A673 (cell line): Measurements from ENCODE around the gene ZDHHC7. TPM values are rescaled to one million over a fixed set of nuclear protein-coding genes. Genes with fewer than 3 reads are reported as not detected.

Experiments
- BruUV-seq: library from RNA; stranded (reverse); fragments of 400-500 nt; replicated peaks from 2 replicates; lab custom pipeline; 2021; lab: Mats Ljungman, UMichigan
- CTCF ChIA-PET: fragments of 300-600 bp; sonication (Branson Sonifier 250); formaldehyde crosslinking; loops from one replicate; lab custom pipeline; 2022; ENCODE audit warnings: antibody characterized with exemption; lab: Charles Lee
- POLR2A ChIA-PET: fragments of 300-600 bp; sonication (Branson Sonifier 250); formaldehyde crosslinking; loops from one replicate; lab custom pipeline; 2022; ENCODE audit warnings: antibody characterized with exemption; ENCODE audit not compliant: low non-redundant PET; lab: Charles Lee
- DNase-seq: peaks from one replicate; pipeline ENCODE4 v3.0.0-alpha.2; 2015; ENCODE audit warnings: low spot score
- H3K27ac ChIP-seq: fragments of 200-600 bp; sonication (generic); 2 replicates; pipeline ENCODE4 v1.5.1; 2016; ENCODE audit warnings: mixed run types, low read depth, mild to moderate bottlenecking, mixed read lengths, antibody characterized with exemption, low read length; ENCODE audit not compliant: poor library complexity, severe bottlenecking
- H3K27me3 ChIP-seq: fragments of 200-600 bp; sonication (generic); replicated peaks from 2 replicates; pipeline ENCODE4 v1.6.1; 2017; ENCODE audit warnings: mixed run types, low read depth, mild to moderate bottlenecking, mixed read lengths, antibody characterized with exemption, low read length; ENCODE audit not compliant: insufficient read depth, poor library complexity
- H3K36me3 ChIP-seq: fragments of 200-600 bp; sonication (generic); 2 replicates; pipeline ENCODE4 v1.6.1; 2016; ENCODE audit warnings: mixed run types, mild to moderate bottlenecking, mixed read lengths, antibody characterized with exemption, low read length; ENCODE audit not compliant: insufficient read depth, poor library complexity, severe bottlenecking
- H3K4me1 ChIP-seq: fragments of 200-600 bp; sonication (generic); 2 replicates; pipeline ENCODE4 v1.6.1; 2017; ENCODE audit warnings: mixed run types, mild to moderate bottlenecking, mixed read lengths, antibody characterized with exemption, low read length; ENCODE audit not compliant: insufficient read depth, poor library complexity, severe bottlenecking
- H3K4me3 ChIP-seq: fragments of 200-600 bp; sonication (generic); 2 replicates; pipeline ENCODE4 v1.5.1; 2016; ENCODE audit warnings: low read depth, mixed run types, mild to moderate bottlenecking, mixed read lengths, low read length; ENCODE audit not compliant: poor library complexity, severe bottlenecking
- H3K9me3 ChIP-seq: fragments of 200-600 bp; sonication (generic); 2 replicates; pipeline ENCODE4 v1.6.1; 2016; ENCODE audit warnings: mixed run types, low read depth, mild to moderate bottlenecking, mixed read lengths, antibody characterized with exemption, low read length; ENCODE audit not compliant: poor library complexity, severe bottlenecking
- CTCF ChIP-seq: fragments of 300-800, 200-600 bp; sonication (generic); conservative IDR thresholded peaks from 2 replicates; pipeline ENCODE4 v1.5.1; 2017; ENCODE audit warnings: low read depth, mild to moderate bottlenecking, antibody characterized with exemption, low read length, moderate library complexity, mixed read lengths
- EZH2 ChIP-seq: fragments of 200-600 bp; sonication (generic); IDR thresholded peaks from 2 replicates; pipeline ENCODE4 v1.6.1; 2017; ENCODE audit warnings: borderline replicate concordance, low read depth, mild to moderate bottlenecking, mixed read lengths, antibody characterized with exemption, low read length; ENCODE audit not compliant: poor library complexity, severe bottlenecking
- intact Hi-C: fragments of 100-400 bp; cut with micrococcal nuclease; formaldehyde crosslinking; loops from one replicate; pipeline ENCODE4 v1.10.0; 2022; ENCODE audit not compliant: unreplicated experiment
- total RNA-seq: library from RNA; stranded (reverse); gene quantifications from 2 replicates; pipeline ENCODE4 v1.2.3, GENCODE V29; 2021

The ZDHHC7 gene
- total RNA-seq, 1 experiment from 2014 or later: 43.5 TPM

- Histone ChIP-seq H3K27me3 (peaks cover 27% of the 10 kb centered on the region), H3K4me1 (no peaks in the 10 kb centered on the region), H3K36me3 (no peaks in the 10 kb centered on the region), H3K9me3 (no peaks in the 10 kb centered on the region), H3K27ac (no peak overlapping the region), H3K4me3 (no peak overlapping the region)
- TF ChIP-seq EZH2 (no peak), CTCF (no peak)
- BruUV-seq: no TSS peak
- intact Hi-C loops: no loop called here
- CTCF ChIA-PET: no interaction called here
- no peak for DNase-seq
- POLR2A ChIA-PET: no interaction called here
Observed at GRCh38 chr16:85018529-85019236, 7.3 kb upstream of the ZDHHC7 start.

GRCh38 chr16:85017633-85018032, 6.3 kb upstream of the ZDHHC7 start:
- POLR2A ChIA-PET: no interaction called here
- Histone ChIP-seq H3K27me3 (peaks cover 27% of the 10 kb centered on the region), H3K9me3 (no peaks in the 10 kb centered on the region), H3K36me3 (no peaks in the 10 kb centered on the region), H3K27ac (no peak overlapping the region), H3K4me1 (no peaks in the 10 kb centered on the region), H3K4me3 (no peak overlapping the region)
- DNase-seq: no peak
- CTCF ChIA-PET: no interaction called here
- no TSS peak for BruUV-seq
- intact Hi-C loops: no loop called here
- TF ChIP-seq CTCF: no peak
- TF ChIP-seq EZH2: no peak

GRCh38 chr16:85017151-85017550, 5.8 kb upstream of the ZDHHC7 start:
- ChIA-PET CTCF (no interaction called here), POLR2A (no interaction called here)
- no TSS peak for BruUV-seq
- DNase-seq: no peak
- H3K36me3 ChIP-seq: no peaks in the 10 kb centered on the region
- intact Hi-C loops: no loop called here
- no peak overlapping the region for H3K27ac ChIP-seq
- H3K9me3 ChIP-seq: no peaks in the 10 kb centered on the region
- TF ChIP-seq EZH2 (no peak), CTCF (no peak)
- no peak overlapping the region for H3K4me3 ChIP-seq
- no peaks in the 10 kb centered on the region for H3K4me1 ChIP-seq
- H3K27me3 ChIP-seq: peaks cover 27% of the 10 kb centered on the region
